ENCODE measurements around the gene DCUN1D4. TPM values are rescaled to one million over a fixed set of nuclear protein-coding genes. Genes with fewer than 3 reads are reported as not detected.
"Not testable (repeated sequence)": the region's sequence is repeated elsewhere in the genome, so short reads cannot be mapped to it uniquely, and the experiment has no call there.

Gene DCUN1D4
- total and polyA plus RNA-seq, 4 donors, result 15.2 to 33.9 (median 21.8) TPM

DNA sequence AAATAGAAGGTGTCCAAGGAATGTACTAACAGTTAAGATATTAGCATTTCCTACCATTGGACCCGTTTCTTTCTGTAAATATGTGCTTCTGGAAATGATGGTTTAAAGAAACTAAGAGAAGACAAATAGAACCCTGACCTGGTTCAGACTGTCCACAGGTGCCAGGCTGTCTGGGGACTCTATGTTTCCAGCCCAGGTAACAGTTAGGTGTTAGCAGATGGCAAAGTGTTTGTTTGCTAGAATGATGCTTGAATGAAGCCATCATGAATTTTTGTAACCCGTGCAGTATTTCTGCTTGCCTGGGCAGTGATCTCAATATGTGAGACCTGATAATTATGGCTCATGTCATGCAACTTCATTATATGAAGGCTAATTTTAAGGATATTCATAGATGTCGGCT lies 89.7 kb downstream of the DCUN1D4 start:
- H3K4me3 ChIP-seq (ENCODE audit: low read depth in 1 of 3, low read length in 3 of 3), result no peak overlapping the region
- H3K27me3 ChIP-seq (ENCODE audit: control insufficient read depth in 4 of 4, insufficient read depth in 4 of 4, low read length in 3 of 4), result no peaks in the 10 kb centered on the region
- no peak for DNase-seq (ENCODE audit: low spot score)
- no peaks in the 10 kb centered on the region for H3K9me3 ChIP-seq (ENCODE audit: control insufficient read depth in 4 of 4, low read length in 3 of 4)
- 69% methylated on average over 3 of the region's 3 CpGs for WGBS
- no peak overlapping the region for H3K27ac ChIP-seq (ENCODE audit: low read depth in 1 of 2, low read length in 2 of 2)
- TF ChIP-seq, protein P1, sequence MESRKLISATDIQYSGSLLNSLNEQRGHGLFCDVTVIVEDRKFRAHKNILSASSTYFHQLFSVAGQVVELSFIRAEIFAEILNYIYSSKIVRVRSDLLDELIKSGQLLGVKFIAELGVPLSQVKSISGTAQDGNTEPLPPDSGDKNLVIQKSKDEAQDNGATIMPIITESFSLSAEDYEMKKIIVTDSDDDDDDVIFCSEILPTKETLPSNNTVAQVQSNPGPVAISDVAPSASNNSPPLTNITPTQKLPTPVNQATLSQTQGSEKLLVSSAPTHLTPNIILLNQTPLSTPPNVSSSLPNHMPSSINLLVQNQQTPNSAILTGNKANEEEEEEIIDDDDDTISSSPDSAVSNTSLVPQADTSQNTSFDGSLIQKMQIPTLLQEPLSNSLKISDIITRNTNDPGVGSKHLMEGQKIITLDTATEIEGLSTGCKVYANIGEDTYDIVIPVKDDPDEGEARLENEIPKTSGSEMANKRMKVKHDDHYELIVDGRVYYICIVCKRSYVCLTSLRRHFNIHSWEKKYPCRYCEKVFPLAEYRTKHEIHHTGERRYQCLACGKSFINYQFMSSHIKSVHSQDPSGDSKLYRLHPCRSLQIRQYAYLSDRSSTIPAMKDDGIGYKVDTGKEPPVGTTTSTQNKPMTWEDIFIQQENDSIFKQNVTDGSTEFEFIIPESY (IDR thresholded peaks at IDR 0.05), result no peak
- TF ChIP-seq RAD21 (IDR thresholded peaks at IDR 0.05) (no peak), RXRA (IDR thresholded peaks at IDR 0.05) (no peak), FOXA1 (IDR thresholded peaks at IDR 0.05) (no peak)
- TF ChIP-seq, protein P2, sequence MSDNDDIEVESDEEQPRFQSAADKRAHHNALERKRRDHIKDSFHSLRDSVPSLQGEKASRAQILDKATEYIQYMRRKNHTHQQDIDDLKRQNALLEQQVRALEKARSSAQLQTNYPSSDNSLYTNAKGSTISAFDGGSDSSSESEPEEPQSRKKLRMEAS (IDR thresholded peaks at IDR 0.05), result no peak
- TF ChIP-seq, protein P3, sequence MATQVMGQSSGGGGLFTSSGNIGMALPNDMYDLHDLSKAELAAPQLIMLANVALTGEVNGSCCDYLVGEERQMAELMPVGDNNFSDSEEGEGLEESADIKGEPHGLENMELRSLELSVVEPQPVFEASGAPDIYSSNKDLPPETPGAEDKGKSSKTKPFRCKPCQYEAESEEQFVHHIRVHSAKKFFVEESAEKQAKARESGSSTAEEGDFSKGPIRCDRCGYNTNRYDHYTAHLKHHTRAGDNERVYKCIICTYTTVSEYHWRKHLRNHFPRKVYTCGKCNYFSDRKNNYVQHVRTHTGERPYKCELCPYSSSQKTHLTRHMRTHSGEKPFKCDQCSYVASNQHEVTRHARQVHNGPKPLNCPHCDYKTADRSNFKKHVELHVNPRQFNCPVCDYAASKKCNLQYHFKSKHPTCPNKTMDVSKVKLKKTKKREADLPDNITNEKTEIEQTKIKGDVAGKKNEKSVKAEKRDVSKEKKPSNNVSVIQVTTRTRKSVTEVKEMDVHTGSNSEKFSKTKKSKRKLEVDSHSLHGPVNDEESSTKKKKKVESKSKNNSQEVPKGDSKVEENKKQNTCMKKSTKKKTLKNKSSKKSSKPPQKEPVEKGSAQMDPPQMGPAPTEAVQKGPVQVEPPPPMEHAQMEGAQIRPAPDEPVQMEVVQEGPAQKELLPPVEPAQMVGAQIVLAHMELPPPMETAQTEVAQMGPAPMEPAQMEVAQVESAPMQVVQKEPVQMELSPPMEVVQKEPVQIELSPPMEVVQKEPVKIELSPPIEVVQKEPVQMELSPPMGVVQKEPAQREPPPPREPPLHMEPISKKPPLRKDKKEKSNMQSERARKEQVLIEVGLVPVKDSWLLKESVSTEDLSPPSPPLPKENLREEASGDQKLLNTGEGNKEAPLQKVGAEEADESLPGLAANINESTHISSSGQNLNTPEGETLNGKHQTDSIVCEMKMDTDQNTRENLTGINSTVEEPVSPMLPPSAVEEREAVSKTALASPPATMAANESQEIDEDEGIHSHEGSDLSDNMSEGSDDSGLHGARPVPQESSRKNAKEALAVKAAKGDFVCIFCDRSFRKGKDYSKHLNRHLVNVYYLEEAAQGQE (IDR thresholded peaks at IDR 0.05), result no peak
- no peaks in the 10 kb centered on the region for H3K4me1 ChIP-seq (ENCODE audit: control insufficient read depth in 4 of 4, insufficient read depth in 4 of 4, low read length in 3 of 4)
- no peaks in the 10 kb centered on the region for H3K36me3 ChIP-seq (ENCODE audit: control insufficient read depth in 4 of 4, insufficient read depth in 3 of 4, low read depth in 1 of 4, low read length in 3 of 4)
- H3K9ac ChIP-seq (ENCODE audit: low read depth in 1 of 2, low read length in 2 of 2), result no peak overlapping the region

DNA sequence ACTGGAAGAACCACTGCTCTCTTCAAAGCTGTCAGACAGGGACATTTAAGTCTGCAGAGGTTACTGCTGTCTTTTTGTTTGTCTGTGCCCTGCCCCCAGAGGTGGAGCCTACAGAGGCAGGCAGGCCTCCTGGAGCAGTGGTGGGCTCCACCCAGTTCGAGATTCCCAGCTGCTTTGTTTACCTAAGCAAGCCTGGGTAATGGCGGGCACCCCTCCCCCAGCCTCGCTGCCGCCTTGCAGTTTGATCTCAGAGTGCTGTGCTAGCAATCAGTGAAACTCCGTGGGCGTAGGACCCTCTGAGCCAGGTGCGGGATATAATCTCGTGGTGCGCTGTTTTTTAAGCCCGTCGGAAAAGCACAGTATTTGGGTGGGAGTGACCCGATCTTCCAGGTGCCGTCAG lies 97.5 kb downstream of the DCUN1D4 start:
- H3K9ac ChIP-seq (ENCODE audit: low read depth in 1 of 2, low read length in 2 of 2); H3K4me3 ChIP-seq (ENCODE audit: low read depth in 1 of 3, low read length in 3 of 3); DNase-seq (ENCODE audit: low spot score); H3K27ac ChIP-seq (ENCODE audit: low read depth in 1 of 2, low read length in 2 of 2); H3K4me1 ChIP-seq (ENCODE audit: control insufficient read depth in 4 of 4, insufficient read depth in 4 of 4, low read length in 3 of 4); H3K36me3 ChIP-seq (ENCODE audit: control insufficient read depth in 4 of 4, insufficient read depth in 3 of 4, low read depth in 1 of 4, low read length in 3 of 4); H3K27me3 ChIP-seq (ENCODE audit: control insufficient read depth in 4 of 4, insufficient read depth in 4 of 4, low read length in 3 of 4); H3K9me3 ChIP-seq (ENCODE audit: control insufficient read depth in 4 of 4, low read length in 3 of 4): not testable (repeated sequence)
- WGBS, result 91% methylated on average over 13 of the region's 13 CpGs

DNA sequence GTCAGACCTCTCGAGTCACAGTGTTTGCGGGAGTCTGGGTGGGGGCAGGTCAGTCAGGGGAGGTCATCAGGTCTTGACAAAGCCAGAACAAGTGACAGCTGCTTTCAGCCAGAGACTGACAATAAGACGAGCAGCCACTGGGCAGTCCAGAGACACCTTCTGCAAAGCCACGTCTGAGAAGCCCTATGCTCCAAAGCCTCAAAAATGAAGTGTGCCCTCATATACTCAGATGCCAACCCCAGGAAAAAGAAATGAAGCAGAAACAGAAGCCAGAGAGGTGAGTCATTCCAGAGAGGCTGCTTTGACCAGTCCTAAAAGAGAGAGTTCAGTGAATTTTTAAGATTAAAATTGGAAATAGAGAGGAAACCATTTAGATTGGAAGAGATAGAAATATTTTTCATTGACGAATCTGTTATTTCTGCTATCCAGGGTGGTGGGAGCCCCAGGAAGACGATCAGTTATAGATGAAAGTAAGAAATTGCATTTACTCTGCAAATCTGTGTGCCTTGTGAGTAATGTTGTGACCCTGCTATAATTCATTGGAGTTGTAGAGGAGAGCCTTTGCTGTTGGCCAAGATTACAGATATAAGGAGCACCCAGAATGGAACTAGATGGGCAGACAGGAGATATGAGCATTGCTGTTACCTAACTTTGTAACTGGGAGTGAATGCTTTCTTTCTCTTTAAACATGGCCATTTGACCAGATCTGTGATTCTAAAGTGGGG lies 99.3 kb downstream of the DCUN1D4 start:
- WGBS, result 83% methylated on average over 6 of the region's 6 CpGs
- Histone ChIP-seq H3K9ac (ENCODE audit: low read depth in 1 of 2, low read length in 2 of 2) (no peak overlapping the region), H3K9me3 (ENCODE audit: control insufficient read depth in 4 of 4, low read length in 3 of 4) (no peaks in the 10 kb centered on the region), H3K27ac (ENCODE audit: low read depth in 1 of 2, low read length in 2 of 2) (no peak overlapping the region), H3K27me3 (ENCODE audit: control insufficient read depth in 4 of 4, insufficient read depth in 4 of 4, low read length in 3 of 4) (no peaks in the 10 kb centered on the region), H3K4me1 (ENCODE audit: control insufficient read depth in 4 of 4, insufficient read depth in 4 of 4, low read length in 3 of 4) (no peaks in the 10 kb centered on the region), H3K4me3 (ENCODE audit: low read depth in 1 of 3, low read length in 3 of 3) (no peak overlapping the region), H3K36me3 (ENCODE audit: control insufficient read depth in 4 of 4, insufficient read depth in 3 of 4, low read depth in 1 of 4, low read length in 3 of 4) (no peaks in the 10 kb centered on the region)
- DNase-seq (ENCODE audit: low spot score), result no peak
- TF ChIP-seq, protein P3 (IDR thresholded peaks at IDR 0.05), result no peak
- no peak for TF ChIP-seq TAF1 (conservative IDR thresholded peaks at IDR 0.05)
- no peak for TF ChIP-seq SP1 (IDR thresholded peaks at IDR 0.05)
- TF ChIP-seq, protein P2 (IDR thresholded peaks at IDR 0.05), result no peak
- TF ChIP-seq FOXA2 (IDR thresholded peaks at IDR 0.05), result no peak
- TF ChIP-seq, protein P4, sequence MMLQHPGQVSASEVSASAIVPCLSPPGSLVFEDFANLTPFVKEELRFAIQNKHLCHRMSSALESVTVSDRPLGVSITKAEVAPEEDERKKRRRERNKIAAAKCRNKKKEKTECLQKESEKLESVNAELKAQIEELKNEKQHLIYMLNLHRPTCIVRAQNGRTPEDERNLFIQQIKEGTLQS (IDR thresholded peaks at IDR 0.05), result no peak
- no peak for TF ChIP-seq FOXA1 (IDR thresholded peaks at IDR 0.05)
- TF ChIP-seq HNF4G (IDR thresholded peaks at IDR 0.05), result no peak
- TF ChIP-seq, protein P5, sequence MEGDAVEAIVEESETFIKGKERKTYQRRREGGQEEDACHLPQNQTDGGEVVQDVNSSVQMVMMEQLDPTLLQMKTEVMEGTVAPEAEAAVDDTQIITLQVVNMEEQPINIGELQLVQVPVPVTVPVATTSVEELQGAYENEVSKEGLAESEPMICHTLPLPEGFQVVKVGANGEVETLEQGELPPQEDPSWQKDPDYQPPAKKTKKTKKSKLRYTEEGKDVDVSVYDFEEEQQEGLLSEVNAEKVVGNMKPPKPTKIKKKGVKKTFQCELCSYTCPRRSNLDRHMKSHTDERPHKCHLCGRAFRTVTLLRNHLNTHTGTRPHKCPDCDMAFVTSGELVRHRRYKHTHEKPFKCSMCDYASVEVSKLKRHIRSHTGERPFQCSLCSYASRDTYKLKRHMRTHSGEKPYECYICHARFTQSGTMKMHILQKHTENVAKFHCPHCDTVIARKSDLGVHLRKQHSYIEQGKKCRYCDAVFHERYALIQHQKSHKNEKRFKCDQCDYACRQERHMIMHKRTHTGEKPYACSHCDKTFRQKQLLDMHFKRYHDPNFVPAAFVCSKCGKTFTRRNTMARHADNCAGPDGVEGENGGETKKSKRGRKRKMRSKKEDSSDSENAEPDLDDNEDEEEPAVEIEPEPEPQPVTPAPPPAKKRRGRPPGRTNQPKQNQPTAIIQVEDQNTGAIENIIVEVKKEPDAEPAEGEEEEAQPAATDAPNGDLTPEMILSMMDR (IDR thresholded peaks at IDR 0.05; ENCODE audit: low read depth, low read length, missing input control), result no peak
- TF ChIP-seq HNF4A (conservative IDR thresholded peaks at IDR 0.05), result no peak
- TF ChIP-seq EGR1 (IDR thresholded peaks at IDR 0.05; ENCODE audit: low read depth in 2 of 2), result no peak
- no peak for TF ChIP-seq JUND (IDR thresholded peaks at IDR 0.05)

Measured in liver (tissue), 9 donors.